HCEC 1CT (cell line): ENCODE data around the gene WFDC11.
A peak's percentile ranks its signal among the peaks of the same experiment; 100 is the strongest.
"Not testable (repeated sequence)": the region's sequence is repeated elsewhere in the genome, so short reads cannot be mapped to it uniquely, and the experiment has no call there.

Experiments used
- DNase-seq: peaks from one replicate; pipeline ENCODE4 v3.0.0-alpha.2; 2017

The WFDC11 gene

DNA sequence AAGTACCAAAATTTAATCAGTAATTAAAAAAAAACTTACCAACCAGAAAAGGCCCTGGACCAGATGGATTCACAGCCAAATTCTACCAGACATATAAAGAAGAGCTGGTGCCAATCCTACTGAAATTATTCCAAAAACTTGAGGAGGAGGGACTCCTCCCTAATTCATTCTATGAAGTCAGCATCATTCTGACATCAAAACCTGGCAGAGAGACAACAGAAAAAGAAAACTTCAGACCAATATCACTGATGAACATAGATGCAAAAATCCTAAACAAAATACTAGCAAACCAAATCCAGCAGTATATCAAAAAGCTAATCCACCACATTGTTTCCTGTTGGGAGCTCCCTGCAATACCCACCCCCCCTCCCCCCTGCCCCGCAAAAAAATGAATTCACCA lies at the start of gene WFDC11:
Gene WFDC11, minus strand, starts transcription at position 101 of the 400 bp plus-strand sequence. CDS start 19,639 bp downstream, outside the sequence.
- DNase-seq = no peak

DNA sequence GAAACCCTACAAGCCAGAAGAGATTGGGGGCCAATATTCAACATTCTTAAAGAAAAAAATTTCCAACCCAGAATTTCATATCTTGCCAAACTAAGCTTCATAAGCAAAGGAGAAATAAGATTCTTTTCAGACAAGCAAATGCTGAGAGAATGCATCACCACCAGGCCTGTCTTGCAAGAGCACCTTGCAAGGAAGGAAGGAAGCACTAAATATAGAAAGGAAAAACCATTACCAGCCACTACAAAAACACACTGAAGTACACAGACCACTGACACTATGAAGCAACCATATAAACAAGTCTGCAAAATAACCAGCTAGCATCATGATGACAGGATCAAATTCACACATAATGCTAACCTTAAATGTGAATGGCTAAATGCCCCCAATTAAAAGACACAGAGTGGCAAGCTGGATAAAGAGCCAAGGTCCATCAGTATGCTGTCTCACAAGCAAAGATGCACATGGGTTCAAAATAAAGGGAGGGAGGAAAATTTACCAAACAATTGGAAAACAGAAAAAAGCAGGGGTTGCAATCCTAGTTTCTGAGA lies 46.2 kb upstream of the WFDC11 start:
- DNase-seq = not testable (repeated sequence)

DNA sequence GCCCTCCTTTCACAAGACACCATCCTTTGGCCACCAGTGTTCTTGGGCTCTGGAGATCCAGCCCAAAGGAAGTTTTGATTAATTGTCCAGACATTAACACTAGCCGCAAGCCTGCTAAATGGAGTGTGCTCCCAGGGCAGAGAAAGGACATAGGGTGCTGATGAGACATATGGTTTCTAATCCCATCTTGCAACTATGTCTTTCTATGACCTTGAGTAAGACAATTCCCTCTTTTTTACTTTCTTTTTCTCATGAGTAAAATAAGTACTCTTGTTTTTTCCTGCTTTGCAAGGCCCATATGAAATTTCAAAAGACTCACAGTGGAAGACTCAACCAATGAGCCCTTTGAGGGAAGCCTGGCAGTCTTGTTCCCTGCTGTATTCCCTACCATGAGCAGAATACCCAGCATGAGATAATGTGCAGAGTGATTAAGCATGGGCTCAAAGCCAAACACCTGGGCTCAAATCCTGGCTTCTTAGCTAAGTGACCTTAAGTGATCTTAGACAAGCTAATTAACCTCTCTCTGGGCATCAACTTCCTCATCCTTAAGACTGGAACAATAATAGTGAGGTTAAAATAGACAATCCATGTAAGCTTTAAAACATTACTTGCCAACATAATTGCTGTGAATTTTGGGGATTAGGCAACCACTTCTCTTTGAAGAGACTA lies 35.1 kb upstream of the WFDC11 start, which contains the start of gene WFDC10B:
Gene WFDC10B, minus strand, starts transcription at position 51 of the 669 bp plus-strand sequence. CDS start 19,027 bp downstream, outside the sequence.
- no peak for DNase-seq

- DNase-seq = no peak
Observed at GRCh38 chr20:45701873-45702272, 31.8 kb upstream of the WFDC11 start, which contains the start of gene WFDC13. Gene WFDC13 (plus strand): TSS chr20:45702038. CDS start chr20:45702124, 86 bp downstream.

GRCh38 chr20:45701104-45701503 lies 31.1 kb upstream of the WFDC11 start:
- no peak for DNase-seq

DNA sequence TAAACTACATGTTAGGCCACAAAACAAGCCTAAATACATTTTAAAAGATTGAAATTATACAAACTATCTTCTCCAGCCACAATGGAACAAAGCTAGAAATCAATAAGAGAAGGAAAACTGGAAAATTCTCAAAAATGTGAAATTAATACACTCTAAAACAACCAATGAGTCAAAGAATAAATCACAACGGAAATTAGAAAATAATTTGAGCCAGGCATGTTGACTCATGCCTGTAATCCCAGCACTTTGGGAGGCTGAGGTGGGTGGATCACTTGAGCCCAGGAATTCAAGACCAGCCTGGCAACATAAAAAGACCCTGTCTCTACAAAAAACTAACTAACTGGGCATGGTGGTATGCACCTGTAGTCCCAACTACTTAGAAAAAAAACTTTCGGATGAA lies 25.5 kb upstream of the WFDC11 start:
- DNase-seq = no peak

GRCh38 chr20:45693346-45693745 lies 23.3 kb upstream of the WFDC11 start:
- not testable (repeated sequence) for DNase-seq

GRCh38 chr20:45685896-45686295 lies 15.9 kb upstream of the WFDC11 start:
- DNase-seq = peak; percentile 3

- DNase-seq = no peak
Observed at GRCh38 chr20:45679650-45680049, 9.6 kb upstream of the WFDC11 start.

DNA sequence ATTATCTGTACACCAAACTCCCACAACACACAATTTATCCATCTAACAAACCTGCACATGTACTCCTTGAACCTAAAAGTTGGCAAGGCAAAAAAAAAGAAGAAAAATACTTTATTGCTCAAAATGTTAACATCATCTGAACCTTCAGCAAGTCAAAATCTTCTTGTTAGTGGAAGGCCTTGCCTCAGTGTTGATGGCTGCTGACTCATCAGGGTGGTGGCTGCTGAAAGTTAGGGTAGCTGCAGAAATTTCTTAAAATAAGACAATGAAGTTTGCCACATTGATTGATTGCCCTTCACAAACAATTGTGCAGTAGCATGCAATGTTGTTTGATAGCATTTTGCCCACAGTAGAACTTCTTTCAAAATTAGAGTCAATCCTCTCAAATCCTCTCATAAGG lies 2.7 kb upstream of the WFDC11 start:
- no peak for DNase-seq

- DNase-seq = not testable (repeated sequence)
Observed at GRCh38 chr20:45657038-45657437, 13.0 kb downstream of the WFDC11 start.

GRCh38 chr20:45651726-45652125 lies 18.3 kb downstream of the WFDC11 start:
- not testable (repeated sequence) for DNase-seq

- no peak for DNase-seq
Observed at GRCh38 chr20:45649312-45649863, 20.7 kb downstream of the WFDC11 start.

DNA sequence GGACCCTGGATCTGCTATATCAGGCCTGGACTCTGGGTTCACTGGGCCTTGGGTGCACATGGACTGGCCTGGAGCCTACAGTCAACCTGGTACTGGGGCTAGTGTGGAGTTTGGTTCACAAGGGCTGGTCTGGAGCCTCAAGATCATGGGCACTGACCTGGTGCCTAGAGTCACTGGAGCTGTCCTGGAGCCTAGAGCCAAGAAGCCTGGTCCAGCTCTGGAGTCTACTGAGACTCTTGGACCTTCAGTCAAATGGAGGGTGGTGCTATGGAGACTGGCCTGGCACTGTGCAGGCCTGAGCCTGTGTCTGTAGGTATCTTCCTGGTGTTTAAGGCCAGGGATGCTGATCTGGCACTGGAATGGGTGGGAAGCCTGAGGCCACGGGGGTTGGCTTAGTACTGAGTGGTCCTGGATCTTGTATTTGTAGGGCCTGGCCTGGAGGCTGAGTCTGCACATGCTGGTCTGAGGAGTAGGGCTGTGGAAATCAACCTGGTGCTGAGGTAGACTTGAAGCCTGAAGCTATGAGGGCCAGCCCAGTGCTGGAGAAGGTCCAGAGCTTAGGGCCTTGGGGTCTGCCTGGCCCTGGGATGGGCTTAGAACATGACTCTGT lies 22.5 kb downstream of the WFDC11 start:
- no peak for DNase-seq

DNA sequence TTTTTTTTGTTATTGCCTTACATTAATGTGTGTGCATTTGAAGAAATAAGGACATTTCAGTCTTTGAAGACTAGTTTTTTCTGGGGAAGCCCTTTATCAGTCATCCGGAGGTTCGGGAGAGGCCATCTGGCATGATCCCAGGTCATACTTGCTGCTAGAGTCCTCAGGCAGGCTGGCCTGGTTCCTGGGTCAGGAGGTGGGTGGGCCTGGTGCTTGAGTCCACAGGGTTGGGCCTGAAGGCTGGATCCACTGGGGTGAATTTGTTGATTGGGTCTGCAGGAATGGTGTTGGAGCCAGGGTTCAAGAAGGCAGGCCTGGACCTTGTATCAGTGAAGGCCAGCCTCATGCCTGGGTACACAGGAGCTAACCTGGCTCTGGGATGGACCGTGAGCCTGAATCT lies 23.2 kb downstream of the WFDC11 start:
- no peak for DNase-seq

GRCh38 chr20:45645869-45646268 lies 24.2 kb downstream of the WFDC11 start:
- DNase-seq = not testable (repeated sequence)

GRCh38 chr20:45641076-45641475 lies 29.0 kb downstream of the WFDC11 start:
- DNase-seq = not testable (repeated sequence)

- no peak for DNase-seq
Observed at GRCh38 chr20:45639687-45640086, 30.4 kb downstream of the WFDC11 start.

- no peak for DNase-seq
Observed at GRCh38 chr20:45636513-45636912, 33.5 kb downstream of the WFDC11 start.

DNA sequence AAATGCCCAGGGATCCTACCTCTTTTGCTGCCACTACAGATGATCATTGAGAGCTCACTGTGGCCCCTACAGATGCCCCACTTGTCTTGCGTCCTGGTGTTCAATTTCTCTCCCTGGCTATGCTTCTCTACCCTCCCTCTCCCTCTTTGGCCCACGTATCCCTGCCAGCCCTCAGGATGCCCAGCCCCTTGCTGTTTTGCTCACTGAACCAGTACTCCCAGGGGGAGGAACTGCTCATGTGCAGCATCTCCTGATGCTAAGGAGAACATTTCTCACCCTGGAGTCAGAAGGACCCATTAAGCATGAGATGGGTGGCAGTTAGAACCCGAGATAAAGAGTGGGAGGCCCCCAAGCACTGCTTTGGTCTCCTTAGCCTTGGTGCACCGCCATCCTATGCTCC lies 38.9 kb downstream of the WFDC11 start, which contains the start of gene WFDC9:
Gene WFDC9, minus strand, starts transcription at position 101 of the 400 bp plus-strand sequence. CDS start 21,103 bp downstream, outside the sequence.
- no peak for DNase-seq

DNA sequence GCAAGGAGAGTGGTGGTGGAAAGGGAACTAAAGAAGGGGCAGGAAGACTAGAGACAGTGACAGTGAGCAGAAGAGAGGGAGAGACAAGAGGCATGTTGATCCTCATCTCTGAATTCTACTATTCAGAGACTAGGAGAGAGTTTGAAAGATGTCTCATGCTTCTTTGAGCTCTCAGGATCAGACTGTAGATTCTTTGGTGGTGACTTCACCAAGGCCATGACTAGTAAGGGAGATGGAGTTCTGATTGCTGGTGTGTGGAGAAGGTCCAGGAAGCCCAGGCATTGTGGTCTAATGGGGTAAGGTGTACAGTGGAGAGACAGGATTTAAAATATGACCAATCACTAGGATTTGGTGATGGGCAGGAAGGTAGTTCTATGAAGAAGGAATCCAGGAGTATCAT lies 39.7 kb downstream of the WFDC11 start:
- DNase-seq = no peak

- DNase-seq = peak; percentile 52
Observed at GRCh38 chr20:45629496-45630100, 40.4 kb downstream of the WFDC11 start, which contains the start of gene WFDC10A. Gene WFDC10A (plus strand): TSS chr20:45629739. CDS start chr20:45629814, 75 bp downstream.

GRCh38 chr20:45626540-45626939 lies 43.5 kb downstream of the WFDC11 start:
- DNase-seq = no peak
